GM19025 (cell line): ENCODE data around the gene BASP1.
"Not testable (repeated sequence)": the region's sequence is repeated elsewhere in the genome, so short reads cannot be mapped to it uniquely, and the experiment has no call there.

Source experiments
- ATAC-seq: cut with Tn5 transposase; IDR thresholded peaks from one replicate; pipeline ENCODE4 v1.9.1; 2021; ENCODE audit warnings: mild to moderate bottlenecking, low read depth, moderate library complexity; ENCODE audit not compliant: unreplicated experiment

The BASP1 gene

DNA sequence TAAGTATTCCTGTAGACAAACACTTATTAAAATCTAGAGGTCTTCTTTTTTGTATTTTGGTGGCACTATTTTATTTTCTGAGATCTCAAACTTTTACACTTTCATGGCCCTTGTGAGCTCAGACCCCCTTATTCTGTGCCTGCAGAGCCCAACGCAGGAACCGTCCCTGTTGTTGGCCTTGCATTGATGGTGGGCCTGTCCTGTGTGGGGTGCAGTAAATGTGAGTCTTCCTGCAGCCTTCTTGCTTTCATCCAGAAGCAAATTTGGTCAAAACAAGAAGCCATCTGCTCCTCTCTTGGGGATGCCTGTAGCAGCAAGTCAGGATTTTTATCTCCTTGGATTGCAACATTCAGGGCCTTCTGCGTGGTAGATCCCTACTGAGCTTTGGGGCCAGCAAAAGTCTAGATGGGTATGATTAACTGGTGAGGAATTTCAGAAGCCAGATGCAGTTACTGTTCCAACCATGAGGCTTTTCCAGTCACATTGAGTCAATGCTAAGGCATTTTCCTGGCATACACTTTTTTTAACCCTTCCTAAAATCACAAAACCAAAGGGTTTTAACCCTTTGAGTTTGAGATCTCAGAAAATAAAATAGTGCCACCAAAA, 31.7 kb downstream of the BASP1 start:
- ATAC-seq, result no peak

DNA sequence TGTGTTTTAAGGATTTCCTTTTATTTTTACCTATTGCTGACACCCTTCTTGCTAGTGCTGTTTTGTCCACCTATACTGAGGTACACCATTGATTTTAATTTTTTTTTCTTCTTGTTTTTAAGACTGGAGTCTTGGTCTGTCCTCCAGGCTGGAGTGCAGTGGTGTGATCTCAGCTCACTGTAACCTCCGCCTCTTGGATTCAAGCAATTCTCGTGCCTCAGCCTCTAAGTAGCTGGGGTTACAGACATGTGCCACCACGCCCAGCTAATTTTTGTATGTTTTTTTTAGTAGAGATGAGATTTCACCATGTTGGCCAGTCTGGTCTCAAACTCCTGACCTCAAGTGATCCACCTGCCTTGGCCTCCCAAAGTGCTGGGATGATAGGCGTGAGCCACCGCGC, 32.4 kb downstream of the BASP1 start:
- not testable (repeated sequence) for ATAC-seq

DNA sequence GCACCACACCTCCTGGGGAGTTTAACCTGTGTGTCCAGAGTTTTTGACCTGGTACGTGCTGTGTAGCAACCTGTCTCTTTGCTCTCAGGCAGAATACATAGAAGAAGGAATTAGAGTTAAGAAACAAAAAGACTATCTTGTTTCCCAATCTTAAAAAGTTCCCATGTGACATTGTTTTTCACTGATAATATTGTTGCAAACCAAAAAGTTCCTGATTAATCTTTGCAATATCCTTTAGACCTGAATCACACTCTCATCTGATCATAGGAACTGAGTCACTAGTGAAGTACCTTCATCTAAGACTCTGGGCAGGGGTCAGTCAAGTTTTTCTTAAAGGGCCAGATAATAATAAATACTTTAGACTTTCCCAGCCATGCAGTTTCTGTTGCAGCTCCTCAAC, 35.1 kb downstream of the BASP1 start:
- ATAC-seq, result no peak

DNA sequence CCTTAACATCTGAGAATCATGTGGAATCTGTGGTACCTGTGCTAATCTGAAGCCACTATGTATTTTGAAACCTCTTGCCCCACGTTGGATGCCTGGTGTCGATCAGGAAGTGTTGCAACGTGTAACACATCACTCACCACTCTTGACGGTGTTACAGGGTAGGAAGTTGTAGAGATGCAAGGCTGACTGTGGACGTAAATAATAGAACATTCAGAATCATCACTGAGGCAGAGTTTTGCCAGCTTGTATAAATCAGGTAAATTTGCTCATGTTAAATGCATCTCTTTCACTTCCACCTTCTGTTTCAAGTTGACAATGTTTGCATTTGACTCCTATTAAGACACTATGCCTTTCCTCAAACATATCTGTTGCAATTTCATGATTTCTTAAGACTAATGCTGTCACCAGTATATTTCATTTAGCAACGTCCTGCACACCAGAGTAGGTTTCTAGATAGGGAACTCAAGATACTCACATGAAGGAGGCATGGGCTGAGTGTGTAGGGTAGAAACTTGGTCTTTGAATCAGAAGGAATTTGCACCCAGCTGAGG, 38.1 kb downstream of the BASP1 start:
- peak; percentile 34 for ATAC-seq

DNA sequence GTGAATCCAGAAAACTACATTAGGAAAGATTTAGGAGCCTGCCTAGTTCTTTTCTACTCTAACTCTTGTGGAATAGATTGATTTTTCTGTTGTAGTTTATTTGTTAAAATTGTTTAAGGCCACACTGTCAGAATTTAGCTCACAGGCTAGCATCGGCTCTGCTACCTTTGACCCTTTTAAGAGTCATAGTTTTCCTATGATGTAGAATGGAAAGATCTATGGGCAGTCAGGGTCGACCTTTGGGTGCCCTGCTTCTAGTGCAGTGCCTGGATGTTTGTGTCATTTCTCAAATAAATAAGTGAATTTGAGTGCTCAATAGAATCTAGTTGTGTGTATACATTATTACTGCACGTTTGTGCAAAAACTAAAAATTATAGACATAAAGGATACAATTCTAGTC, 38.7 kb downstream of the BASP1 start:
- ATAC-seq, result no peak

DNA sequence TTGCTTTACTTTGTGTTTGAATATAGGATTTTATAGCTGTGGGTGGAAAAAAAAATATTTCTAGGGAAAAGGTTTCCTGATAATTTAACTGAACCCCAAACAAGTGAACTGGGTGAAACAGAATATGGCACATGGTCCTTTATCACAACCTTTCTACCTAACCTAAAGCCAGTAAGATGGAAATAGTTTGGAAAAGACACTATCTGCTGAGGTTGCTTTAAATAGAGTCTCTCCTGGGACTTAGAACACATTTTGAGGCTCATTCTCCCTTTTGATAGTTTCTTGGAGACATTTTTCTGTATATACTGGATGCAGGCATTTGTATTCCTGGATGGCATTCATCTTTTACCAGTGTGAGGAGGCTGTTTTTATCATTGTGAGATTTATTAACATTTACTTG, 39.4 kb downstream of the BASP1 start:
- no peak for ATAC-seq

DNA sequence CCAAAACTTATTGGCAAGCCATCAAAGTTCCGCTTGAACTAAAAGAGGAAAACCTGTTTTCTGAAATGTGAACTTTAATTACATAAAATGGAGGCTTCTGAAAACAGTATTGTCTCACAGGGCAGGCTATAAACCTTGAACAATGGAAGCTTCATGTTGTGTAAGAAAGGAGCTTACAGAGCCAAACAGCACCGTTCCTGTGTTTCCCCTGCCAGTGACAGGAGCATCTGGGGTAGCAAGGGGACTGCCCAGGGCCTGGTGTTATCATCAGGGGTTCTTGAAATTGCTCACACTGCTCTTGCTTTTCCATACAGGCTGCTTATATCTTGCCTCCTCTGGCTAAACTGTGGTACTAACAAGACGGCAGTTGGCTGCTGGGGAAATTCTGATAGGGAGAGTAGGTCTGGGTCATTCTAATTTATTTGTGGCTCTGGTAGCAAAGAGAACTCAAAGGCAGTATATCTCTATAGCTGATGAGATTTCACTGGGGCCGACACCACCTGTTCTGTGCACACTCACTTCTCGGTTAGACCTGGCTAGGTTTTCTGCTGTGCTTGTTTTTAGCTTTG, 40.4 kb downstream of the BASP1 start:
- peak; percentile 83 for ATAC-seq

DNA sequence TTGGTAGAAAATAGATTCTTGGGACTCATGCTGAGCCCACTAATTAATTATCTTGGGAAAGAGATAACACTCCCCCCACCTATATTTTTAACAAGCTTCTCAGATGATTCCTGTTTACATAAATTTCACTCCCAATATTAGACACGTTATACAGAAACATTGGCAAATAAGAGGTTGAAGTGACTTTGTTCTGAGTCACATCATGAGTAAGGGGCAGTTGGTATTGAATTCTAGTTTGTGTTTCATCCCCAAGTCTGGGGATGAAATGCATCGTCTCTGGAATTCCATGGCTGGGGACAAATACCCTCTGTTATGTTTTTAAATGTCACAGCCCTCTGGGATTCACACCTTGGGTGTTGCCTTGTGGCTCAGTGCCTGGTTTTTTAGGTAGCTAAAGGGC, 41.0 kb downstream of the BASP1 start:
- no peak for ATAC-seq

DNA sequence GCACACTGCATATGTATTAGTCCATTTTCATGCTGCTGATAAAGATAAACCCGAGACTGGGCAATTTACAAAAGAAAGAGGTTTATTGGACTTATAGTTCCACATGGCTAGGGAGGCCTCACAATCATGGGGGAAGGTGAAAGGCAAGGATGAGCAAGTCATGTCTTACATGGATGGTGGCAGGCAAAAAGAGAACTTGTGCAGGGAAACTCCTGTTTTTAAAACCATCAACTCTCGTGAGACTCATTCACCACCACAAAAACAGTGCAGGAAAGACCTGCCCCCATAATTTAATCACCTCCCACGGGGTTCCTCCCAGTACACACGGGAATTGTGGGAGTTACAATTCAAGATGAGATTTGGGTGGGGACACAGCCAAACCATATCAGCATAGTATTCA, 41.6 kb downstream of the BASP1 start:
- not testable (repeated sequence) for ATAC-seq

DNA sequence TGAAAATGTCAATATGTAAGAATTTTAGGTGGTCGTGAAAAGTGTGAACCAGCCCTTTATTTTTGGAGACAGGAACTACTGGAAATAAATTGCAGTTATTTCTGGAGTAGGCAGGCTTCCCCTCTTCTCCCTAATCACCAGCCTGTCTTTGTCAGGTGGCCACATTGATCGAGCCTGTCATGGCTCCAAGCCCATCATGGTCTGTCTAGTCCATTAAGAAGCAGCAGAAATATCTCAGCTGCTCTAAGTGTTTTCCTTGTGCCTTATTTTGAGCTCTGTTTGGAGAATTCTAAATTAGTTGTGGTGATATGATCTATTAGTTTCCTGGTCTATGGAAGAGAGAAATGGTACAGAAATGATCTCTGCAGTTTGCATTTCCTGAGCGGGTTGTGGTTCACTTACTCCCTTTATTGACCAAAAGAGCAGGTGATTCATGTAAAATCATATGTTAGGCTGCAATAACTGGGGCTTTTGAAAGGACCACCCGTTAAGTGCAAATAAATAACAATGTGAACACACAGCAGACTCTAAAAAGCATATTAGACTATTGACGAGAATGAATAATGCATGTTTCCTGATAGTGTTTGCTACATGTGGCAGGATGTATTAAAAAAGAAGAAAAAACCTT, 42.3 kb downstream of the BASP1 start:
- ATAC-seq, result no peak

DNA sequence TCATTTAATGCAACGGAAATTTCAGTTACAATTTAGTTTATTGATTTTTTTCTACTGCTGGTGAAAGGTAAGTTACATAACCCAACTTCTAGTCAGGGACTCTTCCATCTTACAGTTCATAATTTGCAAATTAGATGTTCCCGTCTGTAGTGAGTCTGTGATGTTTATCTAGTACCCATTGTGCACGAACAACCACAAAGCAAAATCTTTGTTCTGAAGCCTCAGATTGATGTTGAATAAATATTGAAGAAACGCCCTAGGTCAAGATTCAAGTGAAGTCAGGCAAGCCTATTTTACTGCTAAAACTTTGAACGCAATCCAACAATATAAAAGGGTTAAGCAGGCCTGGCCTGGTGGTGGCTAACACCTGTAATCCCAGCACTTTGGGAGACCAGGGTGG, 43.1 kb downstream of the BASP1 start:
- no peak for ATAC-seq

DNA sequence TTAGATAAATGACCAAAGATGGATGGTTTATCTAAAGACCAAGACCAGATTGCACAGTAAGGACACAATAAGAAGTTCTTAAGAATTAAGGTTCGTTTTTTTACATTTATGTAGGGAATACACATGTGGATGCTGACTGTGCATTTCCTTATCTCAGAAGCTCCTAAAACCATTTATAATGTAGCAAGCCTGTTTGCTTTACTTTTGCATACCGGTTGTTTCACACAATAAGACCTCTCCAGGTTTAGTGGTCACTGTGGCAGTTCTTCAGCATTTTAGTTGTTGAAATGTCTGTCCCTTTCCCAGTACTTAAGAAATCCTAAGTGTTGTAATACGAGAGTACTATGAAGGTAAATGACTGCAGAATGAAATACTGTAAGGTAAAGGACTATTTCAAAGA, 43.6 kb downstream of the BASP1 start:
- ATAC-seq, result no peak

DNA sequence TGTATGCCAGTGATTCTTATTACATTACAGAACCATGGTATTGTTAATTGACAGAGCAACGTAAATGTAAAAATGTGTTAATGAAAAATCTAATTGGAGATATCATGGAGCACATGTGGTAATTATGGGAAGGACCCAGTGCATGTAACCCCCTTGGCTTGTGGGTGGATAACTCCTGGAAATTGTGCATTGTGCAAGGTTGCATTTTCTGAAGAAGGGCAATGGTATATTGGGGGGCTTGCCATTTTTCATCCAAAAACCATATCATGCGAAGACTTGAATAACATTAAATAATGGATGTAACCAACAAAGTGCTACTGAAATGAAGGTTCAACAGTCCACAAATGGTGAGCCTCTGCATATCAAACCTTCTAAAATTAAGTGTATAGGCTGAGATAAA, 47.6 kb downstream of the BASP1 start:
- no peak for ATAC-seq

DNA sequence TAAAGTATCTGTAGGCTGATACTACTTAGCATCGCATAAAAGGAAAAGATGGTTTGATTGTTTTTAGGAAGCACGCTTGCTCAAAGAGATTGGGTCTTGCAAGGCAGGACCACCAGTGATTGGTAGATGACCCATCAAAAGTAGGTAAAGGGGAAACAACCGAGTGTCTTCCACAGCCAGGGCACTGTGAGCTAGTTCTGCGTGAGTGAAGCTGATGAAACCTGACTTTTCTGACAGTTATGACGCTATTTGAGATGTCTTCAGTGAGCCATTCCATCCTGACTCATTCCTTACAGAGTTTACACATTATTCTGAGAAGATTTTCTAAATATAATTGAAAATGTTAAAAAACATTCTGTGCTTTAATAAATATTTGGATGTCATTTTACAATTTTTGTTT, 49.7 kb downstream of the BASP1 start:
- no peak for ATAC-seq

DNA sequence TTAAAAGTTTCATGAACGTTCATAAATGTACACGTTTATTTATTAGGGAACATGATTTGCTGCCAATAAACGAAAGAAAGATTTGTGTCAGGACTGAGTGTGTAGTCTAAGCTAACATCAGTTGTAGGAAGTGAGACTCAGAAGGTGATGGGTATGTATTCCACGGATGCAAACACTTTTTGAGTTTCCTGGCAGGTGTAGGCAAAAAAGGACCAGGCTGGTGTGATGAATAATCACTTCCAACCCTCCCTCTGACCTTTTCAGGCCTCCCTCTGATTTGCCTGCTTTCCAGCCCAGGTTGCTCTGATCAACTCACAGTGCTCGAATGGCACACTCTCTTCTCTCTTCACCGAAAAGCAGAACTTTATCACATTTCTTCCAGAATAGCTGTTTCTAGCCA, 51.8 kb downstream of the BASP1 start:
- ATAC-seq, result peak; percentile 62

DNA sequence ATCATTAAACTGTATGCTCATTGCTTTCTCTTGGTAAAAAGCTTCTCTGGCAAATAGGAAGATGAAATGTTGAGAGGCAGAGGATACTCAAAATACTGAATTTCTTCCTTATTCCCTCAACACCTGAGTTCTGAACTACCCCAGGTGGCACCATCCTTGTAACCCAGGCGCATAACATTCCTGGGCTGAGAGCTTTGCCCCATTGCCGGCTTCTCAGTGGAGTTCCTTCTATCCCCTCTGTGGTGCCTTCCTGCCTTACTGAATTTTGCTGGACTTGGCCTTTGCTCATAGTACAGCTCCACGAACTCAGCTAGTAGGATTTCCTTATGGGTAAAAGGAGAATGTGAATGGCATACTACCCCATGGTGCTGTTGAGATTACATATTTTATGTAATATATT, 54.7 kb downstream of the BASP1 start:
- ATAC-seq, result no peak

DNA sequence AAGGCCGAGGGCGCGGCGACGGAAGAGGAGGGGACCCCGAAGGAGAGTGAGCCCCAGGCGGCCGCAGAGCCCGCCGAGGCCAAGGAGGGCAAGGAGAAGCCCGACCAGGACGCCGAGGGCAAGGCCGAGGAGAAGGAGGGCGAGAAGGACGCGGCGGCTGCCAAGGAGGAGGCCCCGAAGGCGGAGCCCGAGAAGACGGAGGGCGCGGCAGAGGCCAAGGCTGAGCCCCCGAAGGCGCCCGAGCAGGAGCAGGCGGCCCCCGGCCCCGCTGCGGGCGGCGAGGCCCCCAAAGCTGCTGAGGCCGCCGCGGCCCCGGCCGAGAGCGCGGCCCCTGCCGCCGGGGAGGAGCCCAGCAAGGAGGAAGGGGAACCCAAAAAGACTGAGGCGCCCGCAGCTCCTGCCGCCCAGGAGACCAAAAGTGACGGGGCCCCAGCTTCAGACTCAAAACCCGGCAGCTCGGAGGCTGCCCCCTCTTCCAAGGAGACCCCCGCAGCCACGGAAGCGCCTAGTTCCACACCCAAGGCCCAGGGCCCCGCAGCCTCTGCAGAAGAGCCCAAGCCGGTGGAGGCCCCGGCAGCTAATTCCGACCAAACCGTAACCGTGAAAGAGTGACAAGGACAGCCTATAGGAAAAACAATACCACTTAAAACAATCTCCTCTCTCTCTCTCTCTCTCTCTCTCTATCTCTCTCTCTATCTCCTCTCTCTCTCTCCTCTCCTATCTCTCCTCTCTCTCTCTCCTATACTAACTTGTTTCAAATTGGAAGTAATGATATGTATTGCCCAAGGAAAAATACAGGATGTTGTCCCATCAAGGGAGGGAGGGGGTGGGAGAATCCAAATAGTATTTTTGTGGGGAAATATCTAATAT, 58.1 kb downstream of the BASP1 start:
- no peak for ATAC-seq

DNA sequence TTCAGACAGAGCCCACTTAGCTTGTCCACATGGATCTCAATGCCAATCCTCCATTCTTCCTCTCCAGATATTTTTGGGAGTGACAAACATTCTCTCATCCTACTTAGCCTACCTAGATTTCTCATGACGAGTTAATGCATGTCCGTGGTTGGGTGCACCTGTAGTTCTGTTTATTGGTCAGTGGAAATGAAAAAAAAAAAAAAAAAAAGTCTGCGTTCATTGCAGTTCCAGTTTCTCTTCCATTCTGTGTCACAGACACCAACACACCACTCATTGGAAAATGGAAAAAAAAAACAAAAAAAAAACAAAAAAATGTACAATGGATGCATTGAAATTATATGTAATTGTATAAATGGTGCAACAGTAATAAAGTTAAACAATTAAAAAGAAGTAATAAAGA, 59.0 kb downstream of the BASP1 start:
- ATAC-seq, result peak; percentile 40

DNA sequence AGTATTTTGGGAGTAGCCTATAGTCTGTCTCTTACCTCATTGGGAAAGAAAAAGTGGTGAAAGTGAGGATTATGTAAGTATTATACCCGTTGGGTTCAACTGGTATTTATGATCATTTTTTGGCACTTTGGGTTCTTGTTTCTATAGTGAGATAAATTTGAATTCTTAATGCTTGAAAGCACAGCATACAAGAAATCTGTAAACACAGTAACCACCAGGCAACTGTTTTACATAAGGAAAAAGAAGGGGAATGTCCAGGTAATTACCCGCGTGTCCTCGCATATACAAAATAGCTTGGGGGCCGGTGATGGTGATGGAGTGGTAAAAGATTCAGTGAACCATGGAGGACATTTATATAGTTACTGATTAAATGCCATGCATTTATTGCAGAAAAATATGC, 60.5 kb downstream of the BASP1 start:
- peak; percentile 46 for ATAC-seq

DNA sequence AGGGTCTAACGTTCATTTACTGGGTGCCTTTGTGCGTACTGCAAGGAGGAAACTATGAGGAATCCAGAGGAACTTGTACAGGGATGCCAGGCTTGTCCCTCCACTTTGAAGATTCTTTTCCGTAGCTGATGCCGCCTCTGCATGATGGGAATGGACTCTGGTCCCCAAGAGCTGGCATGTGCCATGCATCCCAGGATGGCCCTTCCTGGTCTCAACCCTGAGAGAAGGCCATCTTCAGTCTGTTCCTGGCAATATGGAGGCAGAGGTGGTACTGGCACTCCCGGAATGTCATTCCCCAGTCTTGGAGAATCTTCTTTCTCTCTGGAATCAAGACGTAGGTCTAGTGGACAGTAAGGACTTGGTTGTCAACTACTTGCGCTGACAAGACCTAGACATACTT, 61.5 kb downstream of the BASP1 start:
- ATAC-seq, result no peak

DNA sequence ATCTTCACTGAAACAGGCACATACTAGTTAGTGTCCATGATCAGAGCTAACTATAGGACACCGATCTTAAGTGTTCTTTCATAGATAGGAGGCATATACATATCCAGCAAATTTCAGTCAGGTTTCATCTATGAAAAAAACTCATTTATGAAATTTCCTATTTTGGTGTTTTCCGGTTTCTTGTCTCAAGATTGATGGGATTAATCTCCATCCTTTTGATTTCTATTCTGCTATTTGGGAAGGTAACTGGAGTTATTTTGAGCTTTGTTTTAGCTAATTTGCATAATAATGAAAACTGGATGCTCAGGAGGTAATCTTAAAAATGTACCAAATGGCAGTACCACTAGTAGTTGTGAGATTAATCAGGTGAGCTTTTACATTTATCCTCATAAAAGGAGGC, 62.1 kb downstream of the BASP1 start:
- ATAC-seq, result no peak
